DOHH2 (cell line): ENCODE measurements around the gene POLR3K.
"Not testable (repeated sequence)": the region's sequence is repeated elsewhere in the genome, so short reads cannot be mapped to it uniquely, and the experiment has no call there.

Experiments used
- H3F3A ChIP-seq: fragments of 200-600 bp; sonication (generic), shearing (Covaris generic); 2 replicates; pipeline ENCODE4 v1.6.0; 2016; ENCODE audit warnings: antibody characterized with exemption, mild to moderate bottlenecking; ENCODE audit not compliant: control insufficient read depth, insufficient read depth
- H3K27ac ChIP-seq: fragments of 200-600 bp; sonication (generic); 2 replicates; pipeline ENCODE4 v1.5.1; 2014; ENCODE audit warnings: low read depth, mild to moderate bottlenecking, low read length, moderate library complexity
- H3K27me3 ChIP-seq: fragments of 200-600 bp; sonication (generic); 2 replicates; pipeline ENCODE4 v1.6.1; 2014; ENCODE audit warnings: mild to moderate bottlenecking, low read length, mixed read lengths; ENCODE audit not compliant: control insufficient read depth
- H3K36me3 ChIP-seq: fragments of 200-600 bp; sonication (generic); 2 replicates; pipeline ENCODE4 v1.6.1; 2014; ENCODE audit warnings: mild to moderate bottlenecking, low read length, moderate library complexity, mixed read lengths; ENCODE audit not compliant: control insufficient read depth
- H3K4me1 ChIP-seq: fragments of 200-600 bp; sonication (generic); 2 replicates; pipeline ENCODE4 v1.6.1; 2014; ENCODE audit warnings: mild to moderate bottlenecking, low read length, mixed read lengths; ENCODE audit not compliant: control insufficient read depth
- H3K4me2 ChIP-seq: fragments of 200-600 bp; sonication (generic); 2 replicates; pipeline ENCODE4 v1.6.0; 2014; ENCODE audit warnings: mild to moderate bottlenecking, low read length, moderate library complexity
- H3K4me3 ChIP-seq: fragments of 200-600 bp; sonication (generic); 2 replicates; pipeline ENCODE4 v1.5.1; 2014; ENCODE audit warnings: mild to moderate bottlenecking, low read length, mixed read lengths
- H3K79me2 ChIP-seq: fragments of 200-600 bp; sonication (generic); 2 replicates; pipeline ENCODE4 v1.6.1; 2014; ENCODE audit warnings: mild to moderate bottlenecking, low read length, mixed read lengths; ENCODE audit not compliant: control insufficient read depth
- H3K9me2 ChIP-seq: fragments of 200-600 bp; sonication (generic); replicated peaks from 2 replicates; pipeline ENCODE4 v1.6.1; 2014; ENCODE audit warnings: mild to moderate bottlenecking, low read length, mixed read lengths; ENCODE audit not compliant: control insufficient read depth
- H3K9me3 ChIP-seq: fragments of 200-600 bp; sonication (generic); 2 replicates; pipeline ENCODE4 v1.6.1; 2014; ENCODE audit warnings: antibody characterized with exemption, low read length, mixed read lengths; ENCODE audit not compliant: control insufficient read depth, insufficient read depth
- H4K20me1 ChIP-seq: fragments of 200-600 bp; sonication (generic); 2 replicates; pipeline ENCODE4 v1.6.0; 2014; ENCODE audit warnings: low read depth, mild to moderate bottlenecking, antibody characterized with exemption, low read length, moderate library complexity; ENCODE audit not compliant: control insufficient read depth, insufficient read depth
- TF ChIP-seq, protein P1 (sequence below): fragments of 200-600 bp; sonication (generic); IDR thresholded peaks from one replicate; pipeline ENCODE4 v1.5.1; 2014; ENCODE audit warnings: antibody characterized with exemption, mild to moderate bottlenecking, low read depth, low read length; ENCODE audit not compliant: poor library complexity, severe bottlenecking

Gene POLR3K

GRCh38 chr16:25926-26348 lies 27.5 kb downstream of the POLR3K start:
- H3K4me3 ChIP-seq, H3K36me3 ChIP-seq, H3K79me2 ChIP-seq, H3K9me3 ChIP-seq, H3K9me2 ChIP-seq, H3F3A ChIP-seq, H3K4me2 ChIP-seq, H3K27ac ChIP-seq, H3K27me3 ChIP-seq, H3K4me1 ChIP-seq, H4K20me1 ChIP-seq: not testable (repeated sequence)

DNA sequence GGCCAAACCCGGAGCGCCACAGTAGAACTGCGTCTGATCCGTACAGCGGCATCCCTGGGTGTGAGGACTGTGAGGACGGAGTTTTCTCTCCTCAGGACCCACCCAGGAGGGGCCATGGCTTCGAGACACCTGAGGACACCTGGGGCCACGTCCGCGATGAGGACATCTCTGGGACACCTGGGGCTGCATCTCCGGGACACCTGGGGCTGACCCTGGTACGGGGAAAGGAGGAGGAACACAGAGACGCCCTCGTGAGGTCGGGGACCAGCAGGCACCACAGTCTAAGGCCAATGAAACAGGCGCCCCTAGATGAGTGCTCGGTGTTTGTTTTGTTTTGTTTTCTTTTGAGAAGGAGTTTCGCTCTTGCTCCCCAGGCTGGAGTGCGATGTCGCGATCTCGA lies 29.3 kb downstream of the POLR3K start:
- H3K9me2 ChIP-seq, H3K27ac ChIP-seq, H3K4me1 ChIP-seq, H3K27me3 ChIP-seq, H3K4me2 ChIP-seq, H3F3A ChIP-seq, H3K4me3 ChIP-seq, H3K79me2 ChIP-seq, H4K20me1 ChIP-seq, H3K36me3 ChIP-seq, H3K9me3 ChIP-seq: not testable (repeated sequence)

GRCh38 chr16:20886-21285 lies 32.5 kb downstream of the POLR3K start:
- H3K4me2 ChIP-seq, H3F3A ChIP-seq, H3K27ac ChIP-seq, H3K9me2 ChIP-seq, H3K9me3 ChIP-seq, H3K79me2 ChIP-seq, H3K27me3 ChIP-seq, H3K36me3 ChIP-seq, H3K4me1 ChIP-seq, H3K4me3 ChIP-seq, H4K20me1 ChIP-seq: not testable (repeated sequence)

DNA sequence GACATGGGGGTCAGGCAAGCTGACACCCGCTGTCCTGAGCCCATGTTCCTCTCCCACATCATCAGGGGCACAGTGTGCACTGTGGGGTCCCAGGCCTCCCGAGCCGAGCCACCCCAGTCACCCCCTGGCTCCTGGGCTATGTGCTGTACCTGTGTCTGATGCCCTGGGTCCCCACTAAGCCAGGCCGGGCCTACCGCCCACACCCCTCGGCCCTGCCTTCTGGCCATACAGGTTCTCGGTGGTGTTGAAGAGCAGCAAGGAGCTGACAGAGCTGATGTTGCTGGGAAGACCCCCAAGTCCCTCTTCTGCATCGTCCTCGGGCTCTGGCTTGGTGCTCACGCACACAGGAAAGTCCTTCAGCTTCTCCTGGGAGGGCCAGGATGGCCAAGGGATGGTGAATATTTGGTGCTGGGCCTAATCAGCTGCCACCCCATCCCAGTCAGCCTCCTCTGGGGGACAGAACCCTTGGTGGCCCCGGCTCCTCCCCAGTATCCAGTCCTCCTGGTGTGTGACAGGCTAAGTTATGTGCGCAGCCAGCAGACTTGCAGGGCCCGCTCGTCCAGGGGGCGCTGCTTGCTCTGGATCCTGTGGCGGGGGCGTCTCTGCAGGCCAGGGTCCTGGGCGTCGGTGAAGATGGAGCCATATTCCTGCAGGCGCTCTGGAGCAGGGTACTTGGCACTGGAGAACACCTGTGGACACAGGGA lies 36.2 kb downstream of the POLR3K start:
- not testable (repeated sequence) for H3K4me3 ChIP-seq, H3K79me2 ChIP-seq, H3K4me2 ChIP-seq, H3K27ac ChIP-seq, H3K27me3 ChIP-seq, H3K9me3 ChIP-seq, H3F3A ChIP-seq, H3K36me3 ChIP-seq, H3K4me1 ChIP-seq, H4K20me1 ChIP-seq, H3K9me2 ChIP-seq

GRCh38 chr16:10772-11171 lies 42.6 kb downstream of the POLR3K start:
- H3K9me3 ChIP-seq, result not testable (repeated sequence)

More at GRCh38 chr16:10772-11171, 42.6 kb downstream of the POLR3K start:
- not testable (repeated sequence) for H3K9me2 ChIP-seq, H3K27ac ChIP-seq, H3K79me2 ChIP-seq, H4K20me1 ChIP-seq, H3F3A ChIP-seq, H3K4me2 ChIP-seq, H3K36me3 ChIP-seq, H3K4me1 ChIP-seq, H3K4me3 ChIP-seq, H3K27me3 ChIP-seq
- TF ChIP-seq, protein P1, sequence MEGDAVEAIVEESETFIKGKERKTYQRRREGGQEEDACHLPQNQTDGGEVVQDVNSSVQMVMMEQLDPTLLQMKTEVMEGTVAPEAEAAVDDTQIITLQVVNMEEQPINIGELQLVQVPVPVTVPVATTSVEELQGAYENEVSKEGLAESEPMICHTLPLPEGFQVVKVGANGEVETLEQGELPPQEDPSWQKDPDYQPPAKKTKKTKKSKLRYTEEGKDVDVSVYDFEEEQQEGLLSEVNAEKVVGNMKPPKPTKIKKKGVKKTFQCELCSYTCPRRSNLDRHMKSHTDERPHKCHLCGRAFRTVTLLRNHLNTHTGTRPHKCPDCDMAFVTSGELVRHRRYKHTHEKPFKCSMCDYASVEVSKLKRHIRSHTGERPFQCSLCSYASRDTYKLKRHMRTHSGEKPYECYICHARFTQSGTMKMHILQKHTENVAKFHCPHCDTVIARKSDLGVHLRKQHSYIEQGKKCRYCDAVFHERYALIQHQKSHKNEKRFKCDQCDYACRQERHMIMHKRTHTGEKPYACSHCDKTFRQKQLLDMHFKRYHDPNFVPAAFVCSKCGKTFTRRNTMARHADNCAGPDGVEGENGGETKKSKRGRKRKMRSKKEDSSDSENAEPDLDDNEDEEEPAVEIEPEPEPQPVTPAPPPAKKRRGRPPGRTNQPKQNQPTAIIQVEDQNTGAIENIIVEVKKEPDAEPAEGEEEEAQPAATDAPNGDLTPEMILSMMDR, result peak; percentile 43
